SK-N-SH (cell line): ENCODE data around the gene F2R. TPM values are rescaled to one million over a fixed set of nuclear protein-coding genes. Genes with fewer than 3 reads are reported as not detected.

Experiments used
- CTCF ChIA-PET: fragments of 300-600, 350-600 bp; formaldehyde crosslinking; extraction: SDS; loops from one replicate; lab custom pipeline; 2021; lab: Yijun Ruan, JAX
- POLR2A ChIA-PET: fragments of 350-600 bp; sonication (Branson Sonifier 250); formaldehyde crosslinking; extraction: SDS; loops from one replicate; lab custom pipeline; 2020; ENCODE audit warnings: antibody characterized with exemption, inconsistent platforms; lab: Yijun Ruan, JAX
- DNase-seq: peaks from one replicate; pipeline ENCODE4 v3.0.0; 2012
- H2AFZ ChIP-seq: fragments of 200-600 bp; sonication (generic); 2 replicates; pipeline ENCODE4 v1.8.1; 2016; ENCODE audit warnings: antibody characterized with exemption, mild to moderate bottlenecking, low read depth
- H3F3A ChIP-seq: fragments of 200-600 bp; sonication (generic); replicated peaks from 2 replicates; pipeline ENCODE3; 2016; ENCODE audit warnings: antibody characterized with exemption, mild to moderate bottlenecking; ENCODE audit not compliant: insufficient read depth
- H3K27ac ChIP-seq, 2 experiments: fragments of 200-500 bp in 1 of 2; fragments of 200-600 bp in 1 of 2; sonication (Bioruptor generic) in 1 of 2; sonication (generic), shearing (Covaris generic) in 1 of 2; 2 replicates each; pipeline versions ENCODE4 v1.5.1 to v1.6.1; 2014 to 2016; ENCODE audit warnings: low read depth in 2 of 2, inconsistent platforms in 1 of 2, low read length in 1 of 2, mild to moderate bottlenecking in 1 of 2, mixed read lengths in 1 of 2
- H3K27me3 ChIP-seq: fragments of 200-600 bp; sonication (generic), shearing (Covaris generic); 2 replicates; pipeline ENCODE4 v1.6.1; 2016; ENCODE audit warnings: mixed run types; ENCODE audit not compliant: insufficient read depth
- H3K36me3 ChIP-seq, 2 experiments: fragments of 200-500 bp in 1 of 2; fragments of 200-600 bp in 1 of 2; sonication (Bioruptor generic) in 1 of 2; sonication (generic) in 1 of 2; replicated peaks in 1 of 2; 2 replicates each; pipeline versions ENCODE3 to v1.5.1; 2014 to 2016; ENCODE audit warnings: low read length in 1 of 2, mild to moderate bottlenecking in 1 of 2; ENCODE audit not compliant: insufficient read depth in 2 of 2, control insufficient read depth in 1 of 2
- H3K4me1 ChIP-seq, 2 experiments: fragments of 200-500 bp in 1 of 2; fragments of 200-600 bp in 1 of 2; sonication (Bioruptor generic) in 1 of 2; sonication (generic), shearing (Covaris generic) in 1 of 2; 2 replicates each; pipeline versions ENCODE4 v1.5.1 to v1.6.1; 2014 to 2016; ENCODE audit warnings: low read depth in 1 of 2, low read length in 1 of 2, mixed run types in 1 of 2; ENCODE audit not compliant: insufficient read depth in 2 of 2, control insufficient read depth in 1 of 2
- H3K4me2 ChIP-seq: fragments of 200-600 bp; sonication (generic), shearing (Covaris generic); 2 replicates; pipeline ENCODE4 v1.6.1; 2017; ENCODE audit warnings: mixed run types
- H3K4me3 ChIP-seq, 2 experiments: fragments of 200-500 bp in 1 of 2; fragments of 200-600 bp in 1 of 2; sonication (Bioruptor generic) in 1 of 2; sonication (generic), shearing (Covaris generic) in 1 of 2; 2 replicates each; pipeline versions ENCODE4 v1.5.1 to v1.8.1; 2014 to 2016; ENCODE audit warnings: low read depth in 2 of 2, inconsistent platforms in 1 of 2, low read length in 1 of 2, mild to moderate bottlenecking in 1 of 2, mixed read lengths in 1 of 2, moderate library complexity in 1 of 2
- H3K79me2 ChIP-seq: fragments of 200-600 bp; sonication (generic); 2 replicates; pipeline ENCODE4 v1.8.1; 2017; ENCODE audit warnings: mild to moderate bottlenecking; ENCODE audit not compliant: insufficient read depth
- H3K9ac ChIP-seq: fragments of 200-600 bp; sonication (generic); 2 replicates; pipeline ENCODE4 v1.6.1; 2017; ENCODE audit warnings: mixed run types
- H3K9me2 ChIP-seq: fragments of 200-600 bp; sonication (generic); 2 replicates; pipeline ENCODE4 v1.6.1; 2017; ENCODE audit warnings: mixed run types
- H3K9me3 ChIP-seq: fragments of 200-600 bp; sonication (generic); 2 replicates; pipeline ENCODE4 v1.6.1; 2017; ENCODE audit warnings: mixed run types, mild to moderate bottlenecking, moderate library complexity
- H4K20me1 ChIP-seq: fragments of 200-600 bp; sonication (generic); 2 replicates; pipeline ENCODE4 v1.6.1; 2017; ENCODE audit warnings: mild to moderate bottlenecking, mixed run types; ENCODE audit not compliant: insufficient read depth
- ELF1 ChIP-seq: IDR thresholded peaks from 2 replicates; pipeline ENCODE4 v1.4.0; 2012
- EP300 ChIP-seq, 2 experiments: IDR thresholded peaks; 2 replicates each; pipeline versions ENCODE4 v1.4.0 to v1.6.1; 2012; ENCODE audit warnings: borderline replicate concordance in 1 of 2, low read depth in 1 of 2, low read length in 1 of 2
- FOXJ3 ChIP-seq: sonication (generic); formaldehyde crosslinking; IDR thresholded peaks from 2 replicates; pipeline ENCODE4 v1.5.1; 2020; ENCODE audit warnings: mild to moderate bottlenecking, missing genetic modification reagents
- FOXM1 ChIP-seq: IDR thresholded peaks from 2 replicates; pipeline ENCODE4 v1.4.0; 2012; ENCODE audit warnings: low read depth, mild to moderate bottlenecking
- GABPA ChIP-seq: IDR thresholded peaks from 2 replicates; pipeline ENCODE4 v1.4.0; 2012; ENCODE audit warnings: low read depth, mild to moderate bottlenecking
- GATA2 ChIP-seq: sonication (generic); formaldehyde crosslinking; IDR thresholded peaks from 2 replicates; pipeline ENCODE4 v1.5.0; 2020; ENCODE audit warnings: mild to moderate bottlenecking, missing genetic modification reagents
- IRF3 ChIP-seq: fragments of 150-350 bp; IDR thresholded peaks from 2 replicates; pipeline ENCODE4 v1.6.1; 2016; ENCODE audit warnings: mild to moderate bottlenecking, low read depth, low read length
- JUND ChIP-seq: IDR thresholded peaks from 2 replicates; pipeline ENCODE4 v1.4.0; 2012
- NRF1 ChIP-seq: IDR thresholded peaks from 2 replicates; pipeline ENCODE4 v1.6.1; 2012; ENCODE audit warnings: low read depth, mild to moderate bottlenecking, low read length
- RAD21 ChIP-seq: IDR thresholded peaks from 2 replicates; pipeline ENCODE4 v1.6.1; 2012; ENCODE audit warnings: mild to moderate bottlenecking, low read length
- RFX5 ChIP-seq: IDR thresholded peaks from 2 replicates; pipeline ENCODE4 v1.6.1; 2012; ENCODE audit warnings: mild to moderate bottlenecking, improper control_type of control experiment, low read length
- SIN3A ChIP-seq: IDR thresholded peaks from 2 replicates; pipeline ENCODE4 v1.6.1; 2012; ENCODE audit warnings: low read depth, mild to moderate bottlenecking, low read length, moderate library complexity, borderline replicate concordance
- TCF12 ChIP-seq: IDR thresholded peaks from 2 replicates; pipeline ENCODE4 v1.4.0; 2012
- TEAD4 ChIP-seq: IDR thresholded peaks from 2 replicates; pipeline ENCODE4 v1.4.0; 2012; ENCODE audit warnings: mild to moderate bottlenecking, borderline replicate concordance; ENCODE audit not compliant: insufficient read depth
- YY1 ChIP-seq: IDR thresholded peaks from 2 replicates; pipeline ENCODE4 v1.4.0; 2012; ENCODE audit warnings: low read depth, mild to moderate bottlenecking
- WGBS: methylation state at CpG from one replicate; pipeline ENCODE4 v1.1.6; 2017; ENCODE audit warnings: low lambda C conversion rate; 5-methylcytosine and 5-hydroxymethylcytosine counted together
- polyA plus RNA-seq, 3 experiments: library from polyadenylated mRNA; depleted of rRNA; stranded (reverse); fragments of >200 nt; gene quantifications; 2 replicates each; pipeline ENCODE4 v1.2.3, GENCODE V29; 2012
- TF ChIP-seq, protein P1 (sequence below): fragments of 200-600 bp; sonication (generic); IDR thresholded peaks from 2 replicates; pipeline ENCODE4 v1.6.1; 2017; ENCODE audit warnings: antibody characterized with exemption, mild to moderate bottlenecking, moderate library complexity
- TF ChIP-seq, protein P2 (sequence below): IDR thresholded peaks from 2 replicates; pipeline ENCODE4 v1.4.0; 2012; ENCODE audit warnings: low read depth
- TF ChIP-seq, protein P3 (sequence below): IDR thresholded peaks from 2 replicates; pipeline ENCODE4 v1.4.0; 2012; ENCODE audit warnings: low read depth, borderline replicate concordance
- TF ChIP-seq, protein P4 (sequence below): fragments of 150-350 bp; IDR thresholded peaks from 2 replicates; pipeline ENCODE4 v1.6.1; 2017; ENCODE audit warnings: antibody characterized with exemption, low read length, low read depth, borderline replicate concordance

The F2R gene
- polyA plus RNA-seq, 1 of the 3 experiments (the other 2 are of a cell fraction) = 212 TPM

DNA sequence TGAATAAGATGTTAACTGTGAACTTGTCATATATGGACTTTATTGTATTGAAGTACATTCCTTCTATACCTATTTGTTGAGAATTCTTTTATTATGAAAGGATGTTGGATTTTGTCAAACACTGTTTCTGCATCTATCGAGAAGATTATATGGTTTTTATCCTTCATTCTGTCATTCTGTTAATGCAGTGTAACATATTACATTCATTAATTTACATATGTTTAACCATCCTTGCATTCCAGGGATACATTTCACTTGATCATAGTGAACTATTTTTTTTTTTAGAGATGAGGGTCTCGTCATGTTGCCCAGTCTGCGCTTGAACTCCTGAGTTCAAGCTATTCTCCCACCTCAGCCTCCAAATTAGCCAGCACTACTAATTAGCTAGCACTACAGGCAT, 48.4 kb downstream of the F2R start:
- H3K27me3 ChIP-seq = no peaks in the 10 kb centered on the region
- DNase-seq = no peak
- TF ChIP-seq, protein P1, sequence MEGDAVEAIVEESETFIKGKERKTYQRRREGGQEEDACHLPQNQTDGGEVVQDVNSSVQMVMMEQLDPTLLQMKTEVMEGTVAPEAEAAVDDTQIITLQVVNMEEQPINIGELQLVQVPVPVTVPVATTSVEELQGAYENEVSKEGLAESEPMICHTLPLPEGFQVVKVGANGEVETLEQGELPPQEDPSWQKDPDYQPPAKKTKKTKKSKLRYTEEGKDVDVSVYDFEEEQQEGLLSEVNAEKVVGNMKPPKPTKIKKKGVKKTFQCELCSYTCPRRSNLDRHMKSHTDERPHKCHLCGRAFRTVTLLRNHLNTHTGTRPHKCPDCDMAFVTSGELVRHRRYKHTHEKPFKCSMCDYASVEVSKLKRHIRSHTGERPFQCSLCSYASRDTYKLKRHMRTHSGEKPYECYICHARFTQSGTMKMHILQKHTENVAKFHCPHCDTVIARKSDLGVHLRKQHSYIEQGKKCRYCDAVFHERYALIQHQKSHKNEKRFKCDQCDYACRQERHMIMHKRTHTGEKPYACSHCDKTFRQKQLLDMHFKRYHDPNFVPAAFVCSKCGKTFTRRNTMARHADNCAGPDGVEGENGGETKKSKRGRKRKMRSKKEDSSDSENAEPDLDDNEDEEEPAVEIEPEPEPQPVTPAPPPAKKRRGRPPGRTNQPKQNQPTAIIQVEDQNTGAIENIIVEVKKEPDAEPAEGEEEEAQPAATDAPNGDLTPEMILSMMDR = no peak
- no peak for TF ChIP-seq IRF3
- TF ChIP-seq FOXM1 = no peak
- no peak overlapping the region for H3K9ac ChIP-seq
- no peaks in the 10 kb centered on the region for H3K4me1 ChIP-seq
- ChIA-PET POLR2A (no interaction called here), CTCF (interaction anchor here (1.7 kb wide), 1 partner anchor 10 kb away, joined by 5 read pairs; no protein-coding TSS in a partner anchor)
- H3K27ac ChIP-seq = peak overlapping the region in 1 of 2 experiments; percentile 43; a peak in 2 of 4 replicates
- no peaks in the 10 kb centered on the region for H3F3A ChIP-seq
- no peak overlapping the region for H2AFZ ChIP-seq
- H3K4me2 ChIP-seq = no peak overlapping the region
- 35% methylated on average over 3 of the region's 3 CpGs for WGBS
- no peaks in the 10 kb centered on the region for H3K79me2 ChIP-seq
- no peaks in the 10 kb centered on the region for H4K20me1 ChIP-seq
- H3K9me3 ChIP-seq = peaks cover 16% of the 10 kb centered on the region; the same call in 1 of the 2 replicates
- no peaks in the 10 kb centered on the region for H3K9me2 ChIP-seq
- no peaks in the 10 kb centered on the region for H3K36me3 ChIP-seq
- H3K4me3 ChIP-seq = no peak overlapping the region

DNA sequence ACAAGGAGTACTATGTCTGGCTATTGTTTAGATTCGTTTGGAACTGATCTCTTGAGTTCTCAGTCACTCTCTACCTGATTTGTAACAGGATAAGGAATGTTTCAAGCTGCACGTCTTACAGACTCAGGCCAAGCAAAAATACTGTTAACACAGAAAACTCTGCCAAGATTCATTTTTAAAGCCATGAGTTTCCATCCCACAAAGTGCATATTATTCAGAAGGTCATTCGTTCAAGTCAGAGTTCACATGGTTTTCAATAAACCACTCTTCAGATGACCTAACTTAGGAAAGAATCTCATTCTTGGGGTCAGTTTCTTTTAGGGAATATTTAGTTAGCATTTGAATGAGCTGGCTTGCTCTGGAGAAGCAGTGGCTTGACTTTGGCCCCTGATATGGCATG, 49.3 kb downstream of the F2R start:
- Histone ChIP-seq H3K27ac (peak overlapping the region in 1 of 2 experiments; percentile 46; a peak in 1 of 4 replicates), H3K4me3 (no peak overlapping the region), H3K4me2 (no peak overlapping the region), H3K79me2 (no peaks in the 10 kb centered on the region), H3K27me3 (no peaks in the 10 kb centered on the region), H3K4me1 (no peaks in the 10 kb centered on the region), H3F3A (no peaks in the 10 kb centered on the region), H2AFZ (no peak overlapping the region), H3K9me3 (peaks cover 16% of the 10 kb centered on the region; the same call in 1 of the 2 replicates), H3K9ac (no peak overlapping the region), H3K9me2 (no peaks in the 10 kb centered on the region), H3K36me3 (no peaks in the 10 kb centered on the region), H4K20me1 (no peaks in the 10 kb centered on the region)
- WGBS = 24% methylated on average over 3 of the region's 3 CpGs
- ChIA-PET CTCF (interaction anchor here (1.1 to 1.4 kb wide), 2 partner anchors 9 to 10 kb away, joined by 3 to 4 read pairs; no protein-coding TSS in a partner anchor), POLR2A (interaction anchor here (0.7 kb wide), 1 partner anchor 10 kb away, joined by 5 read pairs; no protein-coding TSS in a partner anchor)
- DNase-seq = no peak
- TF ChIP-seq YY1 = no peak
- no peak for TF ChIP-seq GABPA
- no peak for TF ChIP-seq RAD21
- TF ChIP-seq, protein P2, sequence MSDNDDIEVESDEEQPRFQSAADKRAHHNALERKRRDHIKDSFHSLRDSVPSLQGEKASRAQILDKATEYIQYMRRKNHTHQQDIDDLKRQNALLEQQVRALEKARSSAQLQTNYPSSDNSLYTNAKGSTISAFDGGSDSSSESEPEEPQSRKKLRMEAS = 0 out of 2 replicates have a peak, but pooled peaks have one; percentile 18
- no peak for TF ChIP-seq SIN3A
- peak; percentile 55; the same call in 1 of the 2 replicates for TF ChIP-seq JUND
- TF ChIP-seq FOXJ3 (CRISPR knock-in tag) = no peak
- TF ChIP-seq EP300 (IDR thresholded peaks at IDR 0.05; ENCODE audit: borderline replicate concordance in 1 of 2, low read depth in 1 of 2, low read length in 1 of 2) = peak; percentile 10 to 87; a peak in 2 of 4 replicates
- TF ChIP-seq IRF3 = no peak
- TF ChIP-seq GATA2 (CRISPR knock-in tag) = no peak
- no peak for TF ChIP-seq NRF1
- TF ChIP-seq TCF12 = peak; percentile 84
- TF ChIP-seq, protein P3, sequence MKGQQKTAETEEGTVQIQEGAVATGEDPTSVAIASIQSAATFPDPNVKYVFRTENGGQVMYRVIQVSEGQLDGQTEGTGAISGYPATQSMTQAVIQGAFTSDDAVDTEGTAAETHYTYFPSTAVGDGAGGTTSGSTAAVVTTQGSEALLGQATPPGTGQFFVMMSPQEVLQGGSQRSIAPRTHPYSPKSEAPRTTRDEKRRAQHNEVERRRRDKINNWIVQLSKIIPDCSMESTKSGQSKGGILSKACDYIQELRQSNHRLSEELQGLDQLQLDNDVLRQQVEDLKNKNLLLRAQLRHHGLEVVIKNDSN = no peak
- peak; percentile 74; the same call in 1 of the 2 replicates for TF ChIP-seq TEAD4
- TF ChIP-seq ELF1 = no peak
- TF ChIP-seq RFX5 = no peak
- TF ChIP-seq, protein P4, sequence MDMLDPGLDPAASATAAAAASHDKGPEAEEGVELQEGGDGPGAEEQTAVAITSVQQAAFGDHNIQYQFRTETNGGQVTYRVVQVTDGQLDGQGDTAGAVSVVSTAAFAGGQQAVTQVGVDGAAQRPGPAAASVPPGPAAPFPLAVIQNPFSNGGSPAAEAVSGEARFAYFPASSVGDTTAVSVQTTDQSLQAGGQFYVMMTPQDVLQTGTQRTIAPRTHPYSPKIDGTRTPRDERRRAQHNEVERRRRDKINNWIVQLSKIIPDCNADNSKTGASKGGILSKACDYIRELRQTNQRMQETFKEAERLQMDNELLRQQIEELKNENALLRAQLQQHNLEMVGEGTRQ = no peak
